NCI-H510A treated with DMSO at 0.1 percent for 48 hours (cell line): ENCODE measurements around the gene TMEM217.
A peak's percentile ranks its signal among the peaks of the same experiment; 100 is the strongest.

ENCODE experiments used
- DNase-seq: peaks from one replicate; lab custom pipeline; 2025; lab: John Stamatoyannopoulos, UW

TMEM217 gene

DNA sequence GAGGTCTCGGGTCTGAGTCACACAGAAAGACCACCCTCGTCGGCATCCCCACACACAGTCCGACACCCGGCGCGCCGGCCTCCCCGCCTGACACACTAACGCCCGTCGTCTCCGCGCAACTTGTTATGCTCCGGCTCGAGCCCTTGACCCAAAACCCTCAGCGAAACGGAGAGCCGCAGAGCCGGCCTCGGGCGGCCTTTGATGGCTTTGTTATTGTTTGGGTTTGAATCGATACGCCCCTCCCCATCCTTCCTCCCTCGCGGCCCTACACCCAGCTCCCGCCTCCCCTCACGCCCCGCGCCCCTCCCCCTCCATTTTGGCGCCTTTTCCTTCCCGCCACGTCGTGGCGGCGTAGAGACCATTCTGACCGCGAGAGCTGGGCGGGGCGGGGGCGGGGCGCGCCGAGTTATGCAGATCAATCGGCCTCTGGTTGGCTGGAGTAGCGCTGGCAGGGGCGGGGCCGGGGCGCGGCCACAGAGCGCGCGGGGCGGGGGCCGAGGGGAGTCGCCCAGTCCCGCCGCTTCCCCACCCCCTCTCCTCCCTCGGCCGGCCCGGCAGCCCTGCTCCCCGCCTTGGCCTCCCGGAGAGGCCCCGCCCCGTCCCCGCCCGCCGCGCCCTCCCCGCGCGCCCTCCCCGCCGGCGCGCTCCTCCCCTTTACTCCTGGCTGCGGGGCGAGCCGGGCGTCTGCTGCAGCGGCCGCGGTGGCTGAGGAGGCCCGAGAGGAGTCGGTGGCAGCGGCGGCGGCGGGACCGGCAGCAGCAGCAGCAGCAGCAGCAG, 88.3 kb downstream of the TMEM217 start, which contains the start of gene PIM1:
TSS of gene PIM1 (plus strand) at position 657 of the 777 bp plus-strand sequence. CDS start 424 bp downstream, outside the sequence.
- peak; percentile 98 for DNase-seq

DNA sequence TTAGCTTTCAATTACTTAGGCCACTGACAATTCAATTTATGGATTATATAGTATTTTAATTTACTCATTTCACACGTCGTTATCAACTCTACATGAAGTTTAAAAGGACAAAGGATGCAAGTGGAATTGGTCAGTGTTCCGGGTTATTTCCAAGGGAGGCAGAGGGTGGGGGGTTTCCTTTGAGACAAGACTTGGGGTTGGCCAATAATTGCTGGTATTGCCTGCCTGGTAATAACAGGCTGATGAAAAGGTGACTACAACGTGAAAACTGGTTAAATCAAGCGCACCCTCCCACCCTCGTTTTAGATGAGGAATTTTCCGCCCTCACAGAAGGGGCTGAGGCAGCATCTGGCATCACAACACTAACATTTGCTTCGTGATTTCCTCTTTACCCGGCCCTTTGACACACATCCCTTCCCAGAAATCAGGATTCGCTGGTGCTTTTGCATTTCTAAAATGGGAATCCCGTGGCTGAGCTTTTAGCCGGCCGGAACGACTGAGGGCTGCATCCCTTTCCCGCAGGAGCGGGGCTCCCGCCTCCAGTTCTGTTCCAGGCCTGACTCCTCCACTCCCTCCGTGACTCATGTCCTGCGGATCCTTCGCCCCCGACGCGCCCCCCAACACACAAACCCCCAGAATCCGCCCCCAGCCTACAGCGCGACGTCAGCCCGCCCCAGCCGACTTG, 89.0 kb downstream of the TMEM217 start:
- peak; percentile 47 for DNase-seq

DNA sequence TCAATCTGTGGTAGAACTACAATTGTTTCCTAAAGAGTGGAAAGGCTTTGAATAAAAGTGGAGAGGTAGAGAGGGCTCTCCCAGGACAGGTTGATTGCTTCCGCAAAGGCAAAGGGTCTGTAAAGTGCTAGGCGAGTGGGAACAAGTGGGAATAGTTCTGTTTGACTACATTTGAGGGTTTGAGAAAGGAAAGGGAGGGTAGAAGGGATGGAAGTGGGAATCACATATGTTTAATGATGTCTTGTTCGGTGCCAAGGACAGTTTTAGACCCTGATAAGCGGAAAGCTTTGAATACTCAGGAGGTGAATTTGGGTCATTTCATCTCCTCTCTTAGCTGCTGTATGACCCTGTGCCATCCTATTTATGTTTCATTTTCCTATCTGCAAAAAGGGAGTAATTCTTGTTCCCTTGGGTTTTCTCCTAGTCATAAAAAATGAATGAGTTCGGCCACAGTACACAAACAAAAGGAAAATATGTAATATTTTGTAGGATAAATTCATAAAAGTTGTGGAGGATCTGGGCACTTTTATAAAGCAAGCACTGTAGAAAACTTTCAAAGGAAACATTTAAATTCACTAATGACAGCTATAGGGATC, 89.7 kb downstream of the TMEM217 start:
- peak; percentile 26 for DNase-seq

DNA sequence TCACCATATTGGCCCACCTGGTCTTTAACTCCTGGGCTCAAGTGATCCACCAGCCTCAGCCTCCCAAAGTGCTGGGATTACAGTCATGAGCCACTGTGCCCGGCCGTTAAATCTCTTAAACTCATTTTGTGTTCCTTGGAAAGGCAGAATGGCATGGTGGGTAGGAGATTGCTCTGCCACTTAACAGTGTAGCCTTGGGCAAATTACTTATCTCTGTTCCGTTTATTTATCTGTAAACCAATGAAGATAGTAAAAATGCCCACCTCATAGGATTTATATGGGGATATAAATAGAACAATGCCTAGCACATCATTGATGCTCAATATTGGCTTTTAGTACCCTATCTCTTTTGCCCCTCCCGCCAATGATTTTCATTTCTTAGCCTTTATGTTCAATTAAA, 95.2 kb downstream of the TMEM217 start:
- DNase-seq = no peak
